Transverse colon (tissue), 4 donors: Measurements from ENCODE around the gene RAP1GAP2. TPM values are rescaled to one million over a fixed set of nuclear protein-coding genes. Genes with fewer than 3 reads are reported as not detected.

Experiments
- DNase-seq: peaks from one replicate; pipeline ENCODE4 v3.0.0-alpha.2; 2019
- H3K27ac ChIP-seq, 4 donors: fragments of 200-600 bp; sonication (generic); 2 replicates each; pipeline ENCODE4 v1.5.1; 2016 to 2018; ENCODE audit warnings: inconsistent platforms in 4 of 4
- H3K27me3 ChIP-seq: fragments of 200-600 bp; sonication (generic); 2 replicates; pipeline ENCODE4 v1.5.1; 2017; ENCODE audit warnings: inconsistent platforms
- H3K36me3 ChIP-seq, 4 donors: fragments of 200-600 bp; sonication (generic); 2 replicates each; pipeline ENCODE4 v1.5.1; 2017 to 2019; ENCODE audit warnings: inconsistent platforms in 4 of 4
- H3K4me1 ChIP-seq, 4 donors: fragments of 200-600 bp; sonication (generic); 2 replicates each; pipeline ENCODE4 v1.5.1; 2017 to 2020; ENCODE audit warnings: inconsistent platforms in 4 of 4
- H3K4me3 ChIP-seq, 4 donors: fragments of 200-600 bp; sonication (generic); 1 replicate in 1 of 4; 2 replicates in 3 of 4; pipeline versions ENCODE4 v1.5.1 to v1.6.1; 2017 to 2019; ENCODE audit warnings: inconsistent platforms in 4 of 4
- H3K9me3 ChIP-seq, 2 donors: fragments of 200-600 bp; sonication (generic); 2 replicates each; pipeline ENCODE4 v1.5.1; 2017 to 2019; ENCODE audit warnings: inconsistent platforms in 2 of 2
- EP300 ChIP-seq: sonication (generic); formaldehyde crosslinking; IDR thresholded peaks from one replicate; pipeline ENCODE4 v1.6.1; 2017; ENCODE audit warnings: antibody characterized with exemption, low read depth
- POLR2A ChIP-seq: fragments of 450-650 bp; IDR thresholded peaks from one replicate; pipeline ENCODE4 v1.6.1; 2016; ENCODE audit warnings: antibody characterized with exemption, mild to moderate bottlenecking, moderate library complexity
- POLR2AphosphoS5 ChIP-seq, 3 donors: sonication (generic); formaldehyde crosslinking; IDR thresholded peaks; one replicate each; pipeline ENCODE4 v1.6.1; 2016; ENCODE audit warnings: antibody characterized with exemption in 3 of 3
- WGBS, 2 donors: methylation state at CpG; one replicate each; pipeline ENCODE4 v1.1.5; 2018; ENCODE audit warnings: low coverage in 1 of 2; 5-methylcytosine and 5-hydroxymethylcytosine counted together
- in situ Hi-C, 4 donors: fragments of 200-750 bp; cut with MboI; loops; one replicate each; pipeline versions ENCODE4 v1.15.0 to v1.15.1; 2017; ENCODE audit warnings: low sequenced_read_pairs in 3 of 4, low pct_ligation_motif_present in 1 of 4, low pct_unique_long_range_greater_than_20kb in 1 of 4
- intact Hi-C: fragments of 100-400 bp; cut with DNase I; formaldehyde crosslinking; loops from one replicate; pipeline ENCODE4 v1.15.1; 2023; ENCODE audit warnings: low total_unique reads
- total RNA-seq, 4 donors: library from RNA; depleted of rRNA; stranded (reverse); fragments of >200 nt; gene quantifications; one replicate each; pipeline ENCODE4 v1.1.0, GENCODE V29; 2016
- TF ChIP-seq, protein P1 (sequence below), 5 experiments: fragments of 200-600 bp in 3 of 5; fragments of 450-650 bp in 2 of 5; sonication (generic) in 3 of 5; IDR thresholded peaks; 1 replicate in 2 of 5; 2 replicates in 3 of 5; pipeline ENCODE4 v1.5.1; 2016 to 2017; ENCODE audit warnings: antibody characterized with exemption in 5 of 5, inconsistent platforms in 3 of 5, mild to moderate bottlenecking in 2 of 5, moderate library complexity in 1 of 5

Gene RAP1GAP2
- total RNA-seq, 4 donors from 2014 or later, result 23.0 to 39.6 (median 33.9) TPM

DNA sequence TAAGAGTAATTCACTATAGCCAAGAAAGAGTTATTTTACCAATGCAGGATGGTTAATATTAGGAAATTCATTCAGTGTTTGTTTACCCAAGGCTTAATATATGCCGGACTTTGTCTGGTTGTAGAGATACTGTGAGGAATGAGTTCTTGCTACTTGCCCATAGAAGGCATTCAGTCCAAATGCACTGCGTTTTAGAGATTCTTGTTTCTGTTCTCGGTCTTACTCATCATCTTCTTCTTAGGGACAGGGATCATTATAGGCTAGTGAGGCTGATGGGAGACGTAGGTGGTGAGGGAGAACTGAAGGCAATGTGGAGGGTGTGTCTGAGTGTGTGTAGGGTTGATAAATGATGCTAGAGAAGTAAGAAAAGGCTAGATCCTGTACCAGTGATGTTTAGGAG lies 176.5 kb downstream of the RAP1GAP2 start:
- no peak overlapping the region for H3K4me3 ChIP-seq
- intact Hi-C loops, result no loop called here
- in situ Hi-C loops, result no loop called here
- no peak overlapping the region for H3K27ac ChIP-seq
- TF ChIP-seq POLR2AphosphoS5 (IDR thresholded peaks at IDR 0.05) (no peak), EP300 (no peak), POLR2A (no peak)
- TF ChIP-seq, protein P1, sequence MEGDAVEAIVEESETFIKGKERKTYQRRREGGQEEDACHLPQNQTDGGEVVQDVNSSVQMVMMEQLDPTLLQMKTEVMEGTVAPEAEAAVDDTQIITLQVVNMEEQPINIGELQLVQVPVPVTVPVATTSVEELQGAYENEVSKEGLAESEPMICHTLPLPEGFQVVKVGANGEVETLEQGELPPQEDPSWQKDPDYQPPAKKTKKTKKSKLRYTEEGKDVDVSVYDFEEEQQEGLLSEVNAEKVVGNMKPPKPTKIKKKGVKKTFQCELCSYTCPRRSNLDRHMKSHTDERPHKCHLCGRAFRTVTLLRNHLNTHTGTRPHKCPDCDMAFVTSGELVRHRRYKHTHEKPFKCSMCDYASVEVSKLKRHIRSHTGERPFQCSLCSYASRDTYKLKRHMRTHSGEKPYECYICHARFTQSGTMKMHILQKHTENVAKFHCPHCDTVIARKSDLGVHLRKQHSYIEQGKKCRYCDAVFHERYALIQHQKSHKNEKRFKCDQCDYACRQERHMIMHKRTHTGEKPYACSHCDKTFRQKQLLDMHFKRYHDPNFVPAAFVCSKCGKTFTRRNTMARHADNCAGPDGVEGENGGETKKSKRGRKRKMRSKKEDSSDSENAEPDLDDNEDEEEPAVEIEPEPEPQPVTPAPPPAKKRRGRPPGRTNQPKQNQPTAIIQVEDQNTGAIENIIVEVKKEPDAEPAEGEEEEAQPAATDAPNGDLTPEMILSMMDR (IDR thresholded peaks at IDR 0.05), result no peak
- no peaks in the 10 kb centered on the region for H3K36me3 ChIP-seq
- no peaks in the 10 kb centered on the region for H3K27me3 ChIP-seq
- no peaks in the 10 kb centered on the region for H3K4me1 ChIP-seq
- no peaks in the 10 kb centered on the region for H3K9me3 ChIP-seq
- no peak for DNase-seq
- 67 to 85% methylated on average over 4 of the region's 4 CpGs for WGBS, 2 donors

DNA sequence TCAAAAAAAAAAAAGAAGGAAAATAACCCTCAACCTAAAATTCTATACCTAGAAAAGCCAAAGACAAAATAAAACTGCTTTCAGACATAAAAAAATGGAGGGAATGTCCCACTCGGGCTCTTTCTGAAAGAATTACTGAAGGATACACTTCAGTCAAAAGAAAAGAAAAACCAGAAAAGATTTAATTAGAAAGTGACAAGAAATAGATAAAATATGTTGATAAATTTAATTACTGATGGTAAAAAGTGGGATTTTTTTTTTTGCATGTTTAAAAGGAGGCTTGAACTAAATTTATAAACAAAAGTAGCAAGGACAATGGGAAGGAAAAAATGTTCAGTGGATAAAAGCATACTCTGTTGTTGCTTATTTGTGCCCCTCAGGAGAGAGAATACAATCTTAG lies 178.1 kb downstream of the RAP1GAP2 start:
- no peak for DNase-seq
- H3K4me1 ChIP-seq, result no peaks in the 10 kb centered on the region
- H3K36me3 ChIP-seq, result no peaks in the 10 kb centered on the region
- no peaks in the 10 kb centered on the region for H3K27me3 ChIP-seq
- H3K4me3 ChIP-seq, result no peak overlapping the region
- TF ChIP-seq, protein P1 (IDR thresholded peaks at IDR 0.05), result no peak
- no peak for TF ChIP-seq EP300
- no peak for TF ChIP-seq POLR2A
- TF ChIP-seq POLR2AphosphoS5 (IDR thresholded peaks at IDR 0.05), result no peak
- intact Hi-C loops (no loop called here), in situ Hi-C loops (no loop called here)
- no peaks in the 10 kb centered on the region for H3K9me3 ChIP-seq
- no peak overlapping the region for H3K27ac ChIP-seq
- WGBS, 2 donors, result 92 to 100% methylated on average over 1 of the region's 1 CpG

DNA sequence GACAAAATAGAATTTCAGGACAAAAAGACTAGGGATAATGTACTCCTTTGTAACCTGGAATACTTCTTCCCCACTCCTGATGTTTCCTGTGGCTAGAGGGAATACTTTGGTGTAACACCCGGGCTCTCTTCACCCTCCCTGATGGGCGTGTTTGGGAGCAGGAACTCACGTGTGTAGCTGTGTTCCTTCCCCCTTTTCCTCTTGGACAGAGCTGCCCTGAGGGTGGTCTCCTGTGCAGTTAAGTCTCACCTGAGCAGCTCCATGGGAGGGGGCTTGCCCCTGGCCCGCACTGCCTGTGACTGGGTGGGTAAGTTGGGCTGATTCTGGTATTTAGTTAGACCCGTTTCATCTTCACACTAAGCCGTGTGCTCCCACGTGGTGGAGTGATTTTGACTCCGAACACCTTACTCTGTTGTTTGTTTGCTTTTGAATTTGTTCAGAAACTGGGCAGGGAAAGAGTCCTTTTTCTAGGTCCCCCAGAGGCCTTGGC lies 179.3 kb downstream of the RAP1GAP2 start:
- no peaks in the 10 kb centered on the region for H3K9me3 ChIP-seq
- TF ChIP-seq POLR2A, result no peak
- TF ChIP-seq EP300, result no peak
- TF ChIP-seq, protein P1 (IDR thresholded peaks at IDR 0.05), result no peak
- peak in 1 of 3 donors; percentile 23 for TF ChIP-seq POLR2AphosphoS5 (IDR thresholded peaks at IDR 0.05)
- H3K36me3 ChIP-seq, result no peaks in the 10 kb centered on the region
- H3K27ac ChIP-seq, result peak overlapping the region; percentile 9 to 29 (median 17)
- 52 to 53% methylated on average over 5 to 8 of the region's 8 CpGs for WGBS, 2 donors
- no peaks in the 10 kb centered on the region for H3K4me1 ChIP-seq
- DNase-seq, result peak; percentile 40
- H3K27me3 ChIP-seq, result no peaks in the 10 kb centered on the region
- intact Hi-C loops, result no loop called here
- peak overlapping the region; percentile 12 to 36 (median 30) for H3K4me3 ChIP-seq
- in situ Hi-C loops, result no loop called here

DNA sequence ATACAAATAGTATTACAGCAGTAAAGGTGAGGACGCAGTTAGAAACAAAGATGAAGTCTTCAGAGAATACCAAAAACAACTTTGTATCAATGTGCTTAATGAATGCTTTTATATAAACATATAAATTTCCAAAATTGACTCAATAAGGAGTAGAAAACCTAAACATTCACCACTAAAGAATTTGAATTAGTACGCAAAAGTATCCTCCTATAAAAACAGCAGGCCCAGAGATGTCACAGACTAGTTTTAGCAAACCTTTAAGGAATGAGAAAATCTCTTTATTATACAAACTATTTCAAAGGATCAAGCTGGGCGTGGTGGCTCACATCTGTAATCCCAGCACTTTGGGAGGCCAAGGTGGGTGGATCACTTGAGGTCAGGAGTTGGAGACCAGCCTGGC lies 180.9 kb downstream of the RAP1GAP2 start:
- 72 to 86% methylated on average over 3 of the region's 3 CpGs for WGBS, 2 donors
- Histone ChIP-seq H3K4me3 (no peak overlapping the region), H3K4me1 (peaks cover 0 to under 1% (median 0%) of the 10 kb centered on the region in 4 donors), H3K27ac (no peak overlapping the region), H3K9me3 (no peaks in the 10 kb centered on the region), H3K36me3 (no peaks in the 10 kb centered on the region), H3K27me3 (no peaks in the 10 kb centered on the region)
- TF ChIP-seq EP300, result no peak
- no peak for TF ChIP-seq POLR2AphosphoS5 (IDR thresholded peaks at IDR 0.05)
- TF ChIP-seq POLR2A, result no peak
- TF ChIP-seq, protein P1 (IDR thresholded peaks at IDR 0.05), result no peak
- no peak for DNase-seq
- in situ Hi-C loops (no loop called here), intact Hi-C loops (no loop called here)
